GM06990 (cell line): ENCODE data around the gene CSH1.
"Not testable (repeated sequence)": the region's sequence is repeated elsewhere in the genome, so short reads cannot be mapped to it uniquely, and the experiment has no call there.

Source experiments
- DNase-seq: peaks from one replicate; pipeline ENCODE4 v3.0.0-alpha.2; 2011; ENCODE audit not compliant: insufficient read length; ENCODE audit errors: extremely low read depth
- H3K27me3 ChIP-seq: replicated peaks from 2 replicates; pipeline ENCODE4 v1.6.0; 2011; ENCODE audit warnings: low read length; ENCODE audit not compliant: control insufficient read depth, insufficient read depth
- H3K36me3 ChIP-seq: 2 replicates; pipeline ENCODE4 v1.5.1; 2011; ENCODE audit warnings: low read length; ENCODE audit not compliant: control insufficient read depth, insufficient read depth
- H3K4me3 ChIP-seq: replicated peaks from 2 replicates; pipeline ENCODE4 v1.5.1; 2011; ENCODE audit warnings: low read depth, mild to moderate bottlenecking, control low read depth, low read length
- TF ChIP-seq, protein P1 (sequence below): IDR thresholded peaks from 2 replicates; pipeline ENCODE4 v1.5.1; 2011; ENCODE audit warnings: low read length, control low read depth, mild to moderate bottlenecking, inconsistent platforms; ENCODE audit not compliant: insufficient read depth, poor library complexity, severe bottlenecking

Gene CSH1

GRCh38 chr17:63896524-63897354 is at the start of gene CSH1:
TSS of gene CSH1 (minus strand) at chr17:63896574. CDS start at chr17:63896511, 63 bp downstream.
- H3K4me3 ChIP-seq, DNase-seq, H3K27me3 ChIP-seq, H3K36me3 ChIP-seq: not testable (repeated sequence)

GRCh38 chr17:63945784-63946439 is 49.5 kb upstream of the CSH1 start:
- peak; percentile 55 for DNase-seq
- H3K4me3 ChIP-seq: no peak overlapping the region
- no peaks in the 10 kb centered on the region for H3K27me3 ChIP-seq
- TF ChIP-seq, protein P1, sequence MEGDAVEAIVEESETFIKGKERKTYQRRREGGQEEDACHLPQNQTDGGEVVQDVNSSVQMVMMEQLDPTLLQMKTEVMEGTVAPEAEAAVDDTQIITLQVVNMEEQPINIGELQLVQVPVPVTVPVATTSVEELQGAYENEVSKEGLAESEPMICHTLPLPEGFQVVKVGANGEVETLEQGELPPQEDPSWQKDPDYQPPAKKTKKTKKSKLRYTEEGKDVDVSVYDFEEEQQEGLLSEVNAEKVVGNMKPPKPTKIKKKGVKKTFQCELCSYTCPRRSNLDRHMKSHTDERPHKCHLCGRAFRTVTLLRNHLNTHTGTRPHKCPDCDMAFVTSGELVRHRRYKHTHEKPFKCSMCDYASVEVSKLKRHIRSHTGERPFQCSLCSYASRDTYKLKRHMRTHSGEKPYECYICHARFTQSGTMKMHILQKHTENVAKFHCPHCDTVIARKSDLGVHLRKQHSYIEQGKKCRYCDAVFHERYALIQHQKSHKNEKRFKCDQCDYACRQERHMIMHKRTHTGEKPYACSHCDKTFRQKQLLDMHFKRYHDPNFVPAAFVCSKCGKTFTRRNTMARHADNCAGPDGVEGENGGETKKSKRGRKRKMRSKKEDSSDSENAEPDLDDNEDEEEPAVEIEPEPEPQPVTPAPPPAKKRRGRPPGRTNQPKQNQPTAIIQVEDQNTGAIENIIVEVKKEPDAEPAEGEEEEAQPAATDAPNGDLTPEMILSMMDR: peak; percentile 21
- H3K36me3 ChIP-seq: no peaks in the 10 kb centered on the region

DNA sequence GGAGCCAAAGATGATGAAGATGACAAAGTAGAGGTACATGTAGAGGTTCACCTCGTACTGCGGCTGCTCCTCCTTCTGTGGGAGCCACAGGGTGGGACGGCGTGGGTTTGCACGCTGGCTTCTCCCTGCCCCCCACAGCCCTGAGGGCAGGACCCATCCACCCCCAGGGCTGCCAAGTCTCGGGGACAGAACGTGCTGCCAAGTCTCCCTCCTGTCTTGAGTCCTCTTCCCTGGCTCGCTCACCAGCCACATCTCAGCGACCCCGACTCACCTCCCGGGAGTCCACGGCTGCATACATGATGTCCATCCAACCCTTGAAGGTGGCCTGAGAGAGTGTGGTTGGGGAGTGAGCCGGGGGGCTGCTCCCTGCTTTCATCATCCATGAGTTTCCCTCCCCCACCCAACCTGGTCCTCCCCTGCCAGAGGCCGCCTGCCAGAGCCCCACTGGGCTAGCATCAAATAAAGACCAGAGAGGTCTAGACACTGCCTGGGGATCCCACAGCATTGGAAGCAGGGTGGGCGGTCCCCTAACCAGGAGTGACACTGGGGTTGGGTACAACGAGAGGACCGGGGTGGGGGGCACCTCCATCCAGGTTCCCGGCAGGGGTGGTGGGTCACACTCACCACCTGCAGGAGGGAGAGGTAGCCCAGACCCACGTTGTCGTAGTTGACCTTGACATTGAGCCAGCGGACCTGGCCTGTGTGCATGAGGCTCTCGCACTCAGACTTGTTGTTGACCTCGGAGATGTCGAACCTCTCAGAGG is 48.5 kb upstream of the CSH1 start:
- no peak for DNase-seq
- H3K36me3 ChIP-seq: no peaks in the 10 kb centered on the region
- no peak overlapping the region for H3K4me3 ChIP-seq
- TF ChIP-seq, protein P1: no peak
- no peaks in the 10 kb centered on the region for H3K27me3 ChIP-seq

- H3K27me3 ChIP-seq: no peaks in the 10 kb centered on the region
- no peak overlapping the region for H3K4me3 ChIP-seq
- TF ChIP-seq, protein P1: peak; percentile 9
- no peak for DNase-seq
- H3K36me3 ChIP-seq: no peaks in the 10 kb centered on the region
These were observed 47.4 kb upstream of the CSH1 start for GRCh38 chr17:63943745-63944144.

- H3K27me3 ChIP-seq: no peaks in the 10 kb centered on the region
- TF ChIP-seq, protein P1: no peak
- no peak overlapping the region for H3K4me3 ChIP-seq
- no peaks in the 10 kb centered on the region for H3K36me3 ChIP-seq
- DNase-seq: no peak
These were observed 46.1 kb upstream of the CSH1 start for GRCh38 chr17:63942309-63942985.
